Aorta (tissue), 5 donors: ENCODE data around the gene SPIB. TPM values are rescaled to one million over a fixed set of nuclear protein-coding genes. Genes with fewer than 3 reads are reported as not detected.
A peak's percentile ranks its signal among the peaks of the same experiment; 100 is the strongest.

Experiments
- ATAC-seq: fragments of 200-7000 bp; cut with Tn5 transposase; one replicate; pipeline ENCODE4 v1.9.1; 2022; ENCODE audit warnings: moderate library complexity; ENCODE audit not compliant: low FRiP score
- DNase-seq, 2 donors: peaks; one replicate each; pipeline ENCODE4 v3.0.0-alpha.2; 2020
- H3K27ac ChIP-seq, 2 donors: one replicate each; pipeline ENCODE4 v1.5.1; 2013; ENCODE audit warnings: low read length in 2 of 2, mild to moderate bottlenecking in 2 of 2, moderate library complexity in 2 of 2, control low read depth in 1 of 2, inconsistent platforms in 1 of 2, low read depth in 1 of 2
- H3K27me3 ChIP-seq, 2 donors: one replicate each; pipeline ENCODE4 v1.6.1; 2013; ENCODE audit warnings: control low read depth in 1 of 2, low read length in 1 of 2, mild to moderate bottlenecking in 1 of 2, moderate library complexity in 1 of 2; ENCODE audit not compliant: insufficient read depth in 2 of 2, control insufficient read depth in 1 of 2
- H3K36me3 ChIP-seq, 2 donors: one replicate each; pipeline ENCODE4 v1.6.1; 2013; ENCODE audit warnings: control low read depth in 1 of 2, low read length in 1 of 2, mild to moderate bottlenecking in 1 of 2; ENCODE audit not compliant: insufficient read depth in 2 of 2, control insufficient read depth in 1 of 2
- H3K4me1 ChIP-seq, 2 donors: one replicate each; pipeline ENCODE4 v1.6.1; 2013; ENCODE audit warnings: low read length in 2 of 2, control low read depth in 1 of 2, mild to moderate bottlenecking in 1 of 2, moderate library complexity in 1 of 2; ENCODE audit not compliant: insufficient read depth in 2 of 2, control insufficient read depth in 1 of 2
- H3K4me3 ChIP-seq, 2 donors: one replicate each; pipeline ENCODE4 v1.5.1; 2013; ENCODE audit warnings: low read length in 2 of 2, control low read depth in 1 of 2, mild to moderate bottlenecking in 1 of 2
- H3K9me3 ChIP-seq: one replicate; pipeline ENCODE4 v1.6.1; 2013; ENCODE audit warnings: mild to moderate bottlenecking, low read length; ENCODE audit not compliant: control insufficient read depth
- WGBS, 2 donors: extraction: QIAGEN DNeasy Blood & Tissue Kit; methylation state at CpG; one replicate each; pipeline ENCODE4 v1.1.7; 2013; 5-methylcytosine and 5-hydroxymethylcytosine counted together
- intact Hi-C, 2 donors: fragments of 100-400 bp; cut with DNase I; formaldehyde crosslinking; loops; one replicate each; pipeline versions ENCODE4 v1.14.2 to v1.15.0; 2022
- polyA plus RNA-seq, 2 donors: library from polyadenylated mRNA; stranded (reverse); fragments of 200-250 nt; gene quantifications; one replicate each; pipeline ENCODE4 v1.2.3, GENCODE V29; 2013
- total RNA-seq, 2 donors: library from RNA; stranded (reverse); fragmentation: NEBNext Ultra II Directional; extraction: Animal tissue kit (Norgen Biotek cat#: 25700); gene quantifications; one replicate each; pipeline ENCODE4 v1.2.1, GENCODE V29; 2021
- donor health status: healthy with polysubstance abuse.
- donor health status: Bipolar disorder and iron deficiency.
- donor health status: DM: no; HTN: no; CAD: no.
- donor health status: DM: no; HTN: no; CAD: no.
- donor health status: DM: yes; HTN: yes; CAD: no.

Gene SPIB
- total and polyA plus RNA-seq, 4 donors = 0.05 to 5.1 (median 0.55) TPM

DNA sequence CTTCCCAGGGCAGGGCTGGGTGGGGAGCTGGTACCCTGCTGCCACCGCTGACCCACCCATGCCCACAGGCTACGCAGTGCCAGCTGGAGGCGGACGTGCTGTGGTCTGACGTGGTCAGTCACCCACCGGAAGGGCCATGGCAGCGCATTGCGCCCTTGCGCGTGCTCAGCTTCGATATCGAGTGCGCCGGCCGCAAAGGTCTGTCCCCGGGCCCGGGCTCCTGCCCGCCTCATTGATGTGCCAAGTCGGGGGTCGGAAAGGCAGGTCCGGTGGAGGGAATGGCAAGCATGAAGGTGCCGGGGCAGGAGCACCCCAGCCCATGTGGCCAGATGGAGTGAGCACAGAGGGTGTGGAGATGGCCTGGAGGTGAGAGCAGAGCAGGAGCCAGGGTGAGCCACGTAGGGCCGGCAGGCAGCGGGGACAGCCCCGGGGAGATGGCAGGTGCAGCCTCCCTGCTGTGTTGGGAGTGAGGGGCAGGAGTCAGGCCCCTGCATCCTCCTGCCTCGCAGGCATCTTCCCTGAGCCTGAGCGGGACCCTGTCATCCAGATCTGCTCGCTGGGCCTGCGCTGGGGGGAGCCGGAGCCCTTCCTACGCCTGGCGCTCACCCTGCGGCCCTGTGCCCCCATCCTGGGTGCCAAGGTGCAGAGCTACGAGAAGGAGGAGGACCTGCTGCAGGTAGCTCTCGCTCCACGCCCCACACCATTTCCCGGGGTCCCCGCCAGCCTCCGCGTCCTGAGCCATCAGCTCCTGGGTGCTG, 16.0 kb upstream of the SPIB start:
- no peak for ATAC-seq

DNA sequence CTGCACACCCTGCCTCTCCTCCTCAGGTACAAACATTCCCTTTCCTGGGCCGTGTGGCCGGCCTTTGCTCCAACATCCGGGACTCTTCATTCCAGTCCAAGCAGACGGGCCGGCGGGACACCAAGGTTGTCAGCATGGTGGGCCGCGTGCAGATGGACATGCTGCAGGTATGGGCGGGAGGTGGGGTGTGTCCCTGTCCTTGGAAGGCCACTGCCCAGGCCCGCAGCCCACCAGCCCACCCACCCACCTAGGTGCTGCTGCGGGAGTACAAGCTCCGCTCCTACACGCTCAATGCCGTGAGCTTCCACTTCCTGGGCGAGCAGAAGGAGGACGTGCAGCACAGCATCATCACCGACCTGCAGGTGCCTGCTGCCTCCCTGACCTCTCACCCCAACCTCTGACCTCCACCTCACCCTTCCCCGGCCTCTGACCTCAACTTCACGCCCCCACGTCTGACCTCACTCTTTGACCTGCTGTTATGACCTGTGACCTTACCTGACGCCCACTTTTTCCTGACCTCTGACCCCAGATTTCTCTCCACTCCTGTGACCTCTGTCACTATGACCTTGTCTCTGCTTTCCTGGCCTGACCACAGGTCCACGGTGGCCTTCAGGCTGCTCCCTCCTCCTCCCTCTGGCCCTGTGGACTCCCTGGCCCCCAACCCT, 12.4 kb upstream of the SPIB start:
- intact Hi-C loops = no loop called here
- ATAC-seq = no peak
- WGBS, 2 donors = 89 to 91% methylated on average over 22 of the region's 22 CpGs
- Histone ChIP-seq H3K4me3 (no peak overlapping the region), H3K27ac (no peak overlapping the region), H3K4me1 (no peaks in the 10 kb centered on the region), H3K9me3 (no peaks in the 10 kb centered on the region), H3K36me3 (no peaks in the 10 kb centered on the region), H3K27me3 (no peaks in the 10 kb centered on the region)
- DNase-seq = no peak

More for the DNA sequence above, 16.0 kb upstream of the SPIB start:
- H3K36me3 ChIP-seq = no peaks in the 10 kb centered on the region
- H3K9me3 ChIP-seq = no peaks in the 10 kb centered on the region
- intact Hi-C loops = no loop called here
- WGBS, 2 donors = 94 to 96% methylated on average over 38 to 41 of the region's 41 CpGs
- H3K4me3 ChIP-seq = no peak overlapping the region
- H3K4me1 ChIP-seq = no peaks in the 10 kb centered on the region
- H3K27me3 ChIP-seq = no peaks in the 10 kb centered on the region
- DNase-seq = peak in 1 of 2 donors; percentile 69
- H3K27ac ChIP-seq = no peak overlapping the region

DNA sequence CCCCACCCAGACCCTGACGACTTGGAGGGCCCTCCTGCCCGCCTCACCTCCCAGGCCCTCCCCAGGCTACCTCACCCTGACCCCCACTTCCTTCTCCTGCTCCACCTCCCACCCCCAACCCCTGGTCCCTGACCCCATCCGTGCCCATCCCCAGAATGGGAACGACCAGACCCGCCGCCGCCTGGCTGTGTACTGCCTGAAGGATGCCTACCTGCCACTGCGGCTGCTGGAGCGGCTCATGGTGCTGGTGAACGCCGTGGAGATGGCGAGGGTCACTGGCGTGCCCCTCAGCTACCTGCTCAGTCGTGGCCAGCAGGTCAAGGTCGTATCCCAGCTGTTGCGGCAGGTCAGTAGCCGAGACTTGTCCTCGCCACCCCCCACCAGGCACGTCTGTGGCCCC, 11.9 kb upstream of the SPIB start:
- Histone ChIP-seq H3K36me3 (no peaks in the 10 kb centered on the region), H3K27me3 (no peaks in the 10 kb centered on the region), H3K9me3 (no peaks in the 10 kb centered on the region), H3K4me3 (no peak overlapping the region), H3K4me1 (no peaks in the 10 kb centered on the region), H3K27ac (no peak overlapping the region)
- 94 to 96% methylated on average over 19 of the region's 19 CpGs for WGBS, 2 donors
- intact Hi-C loops = no loop called here
- DNase-seq = no peak
- ATAC-seq = no peak

DNA sequence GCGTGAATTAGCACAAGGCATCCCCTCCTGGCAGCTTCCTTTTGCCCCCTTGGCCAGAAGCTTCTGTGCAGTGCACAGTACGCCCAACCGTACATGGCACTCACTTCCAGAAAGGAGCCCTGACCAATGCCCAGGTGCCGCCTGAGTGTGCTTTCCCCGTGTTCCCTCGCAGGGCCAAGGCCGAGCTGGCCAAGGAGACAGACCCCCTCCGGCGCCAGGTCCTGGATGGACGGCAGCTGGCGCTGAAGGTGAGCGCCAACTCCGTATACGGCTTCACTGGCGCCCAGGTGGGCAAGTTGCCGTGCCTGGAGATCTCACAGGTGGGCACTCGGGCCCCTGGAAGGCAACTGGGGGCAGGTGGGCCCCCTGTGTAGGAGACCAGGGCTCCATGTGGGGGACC, 9.4 kb upstream of the SPIB start:
- intact Hi-C loops = no loop called here
- no peak overlapping the region for H3K27ac ChIP-seq
- DNase-seq (no peak), ATAC-seq (no peak)
- H3K9me3 ChIP-seq = no peaks in the 10 kb centered on the region
- 96 to 97% methylated on average over 17 of the region's 17 CpGs for WGBS, 2 donors
- no peaks in the 10 kb centered on the region for H3K36me3 ChIP-seq
- no peak overlapping the region for H3K4me3 ChIP-seq
- no peaks in the 10 kb centered on the region for H3K4me1 ChIP-seq
- no peaks in the 10 kb centered on the region for H3K27me3 ChIP-seq

DNA sequence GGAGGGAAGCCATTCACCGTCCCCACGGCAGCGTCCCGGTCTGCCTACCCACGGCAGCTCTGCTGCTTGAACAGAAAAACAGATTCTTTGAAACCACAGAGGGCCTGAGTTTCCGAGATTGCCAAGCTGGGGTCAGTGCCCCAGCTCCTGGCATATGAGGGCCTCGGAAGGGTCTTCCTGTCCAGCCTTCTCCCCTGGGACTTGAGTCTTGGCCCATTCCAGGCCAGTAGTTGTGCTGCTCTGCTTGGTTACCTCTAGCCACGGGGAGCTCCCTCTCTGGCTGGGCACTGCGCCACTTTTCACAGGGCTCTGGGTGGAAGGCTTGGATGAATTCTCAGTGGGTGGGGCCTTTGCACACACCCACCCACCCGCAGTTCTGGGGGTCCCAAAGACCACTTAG, 8.6 kb upstream of the SPIB start:
- Histone ChIP-seq H3K36me3 (no peaks in the 10 kb centered on the region), H3K4me3 (no peak overlapping the region), H3K27ac (no peak overlapping the region), H3K27me3 (no peaks in the 10 kb centered on the region), H3K4me1 (no peaks in the 10 kb centered on the region), H3K9me3 (no peaks in the 10 kb centered on the region)
- DNase-seq (no peak), ATAC-seq (no peak)
- intact Hi-C loops = no loop called here
- 86% methylated on average over 10 of the region's 10 CpGs for WGBS, 2 donors

DNA sequence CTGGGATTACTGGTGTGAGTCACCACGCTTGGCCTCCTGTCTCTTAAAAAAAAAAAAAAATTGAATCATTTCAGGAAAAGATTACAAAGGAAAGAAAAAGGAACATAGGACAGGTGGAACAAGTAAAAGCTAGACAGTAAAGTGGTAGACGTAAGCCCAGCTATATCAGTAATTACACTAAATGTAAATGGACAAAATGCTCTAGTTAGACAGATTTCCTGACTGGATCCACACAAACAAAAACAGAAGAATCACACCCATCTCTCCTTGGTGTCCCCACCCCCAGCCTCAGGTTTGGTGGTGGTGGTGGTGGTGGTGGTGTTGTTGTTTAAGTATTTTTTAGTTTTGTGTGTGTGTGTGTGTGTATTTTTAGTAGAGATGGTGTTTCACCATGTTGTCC, 6.3 kb upstream of the SPIB start:
- no peak for DNase-seq
- no peaks in the 10 kb centered on the region for H3K9me3 ChIP-seq
- no peak overlapping the region for H3K27ac ChIP-seq
- intact Hi-C loops = no loop called here
- ATAC-seq = no peak
- WGBS, 2 donors = 98% methylated on average over 2 of the region's 2 CpGs
- H3K27me3 ChIP-seq = no peaks in the 10 kb centered on the region
- H3K36me3 ChIP-seq = no peaks in the 10 kb centered on the region
- H3K4me3 ChIP-seq = no peak overlapping the region
- no peaks in the 10 kb centered on the region for H3K4me1 ChIP-seq

DNA sequence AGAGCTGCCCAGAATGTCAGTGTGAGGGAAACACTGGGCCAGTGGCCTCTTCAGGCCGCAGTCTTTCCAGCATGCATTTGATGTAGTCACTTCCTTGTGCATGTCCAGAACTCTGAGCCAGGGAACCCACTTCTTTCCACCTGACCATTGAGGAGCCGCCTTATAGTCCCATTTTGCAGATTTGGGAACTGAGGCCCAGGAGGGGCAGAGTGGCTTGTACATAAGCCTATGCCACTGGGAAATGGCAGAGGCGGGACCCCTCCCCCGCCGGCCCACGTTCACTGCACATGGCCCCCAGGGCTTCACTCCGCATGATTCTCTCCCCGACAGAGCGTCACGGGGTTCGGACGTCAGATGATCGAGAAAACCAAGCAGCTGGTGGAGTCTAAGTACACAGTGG, 5.6 kb upstream of the SPIB start:
- Histone ChIP-seq H3K4me3 (no peak overlapping the region), H3K27me3 (no peaks in the 10 kb centered on the region), H3K9me3 (no peaks in the 10 kb centered on the region), H3K4me1 (no peaks in the 10 kb centered on the region), H3K36me3 (no peaks in the 10 kb centered on the region), H3K27ac (no peak overlapping the region)
- intact Hi-C loops = no loop called here
- ATAC-seq (no peak), DNase-seq (no peak)
- 93 to 97% methylated on average over 13 of the region's 13 CpGs for WGBS, 2 donors

DNA sequence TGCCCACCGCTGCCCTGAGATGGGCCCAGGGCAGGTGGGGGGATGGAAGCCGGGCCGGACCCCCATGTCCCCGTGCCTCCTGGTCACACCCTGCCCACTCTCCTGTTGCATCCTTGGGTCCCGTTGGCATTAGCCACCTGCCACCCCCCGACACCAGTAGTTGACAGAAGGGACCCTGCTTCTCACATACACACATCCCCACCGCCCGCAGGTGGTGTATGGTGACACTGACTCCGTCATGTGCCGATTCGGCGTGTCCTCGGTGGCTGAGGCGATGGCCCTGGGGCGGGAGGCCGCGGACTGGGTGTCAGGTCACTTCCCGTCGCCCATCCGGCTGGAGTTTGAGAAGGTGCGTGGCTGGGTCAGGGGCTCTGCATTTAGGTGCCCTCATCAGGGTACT, 5.2 kb upstream of the SPIB start:
- H3K4me1 ChIP-seq = no peaks in the 10 kb centered on the region
- ATAC-seq (no peak), DNase-seq (no peak)
- H3K27me3 ChIP-seq = no peaks in the 10 kb centered on the region
- no peaks in the 10 kb centered on the region for H3K36me3 ChIP-seq
- no peak overlapping the region for H3K27ac ChIP-seq
- intact Hi-C loops = no loop called here
- no peak overlapping the region for H3K4me3 ChIP-seq
- 95 to 97% methylated on average over 21 of the region's 21 CpGs for WGBS, 2 donors
- no peaks in the 10 kb centered on the region for H3K9me3 ChIP-seq
